Stimulated activated memory B cell treated with anti-CD40 and anti-IgM and Interleukin-4, amounts not matched to agents 10 μg/mL and 1 μg/mL and 100 μg/mL, for 72 hours (primary cell): ENCODE results near the gene HMMR.
"Not testable (repeated sequence)": the region's sequence is repeated elsewhere in the genome, so short reads cannot be mapped to it uniquely, and the experiment has no call there.

Experiments
- ATAC-seq: fragments of 150-1000 bp; cut with Tn5 transposase; 2 replicates; pipeline ENCODE4 v1.10.0; 2021
- H3K27ac Mint-ChIP-seq: one replicate; pipeline ENCODE4 v1.8.0; 2022; ENCODE audit warnings: mild to moderate bottlenecking, mixed read lengths
- H3K27me3 Mint-ChIP-seq: one replicate; pipeline ENCODE4 v1.8.0; 2022; ENCODE audit warnings: mixed read lengths
- H3K36me3 Mint-ChIP-seq: one replicate; pipeline ENCODE4 v1.8.0; 2022; ENCODE audit warnings: mixed read lengths
- H3K4me1 Mint-ChIP-seq: one replicate; pipeline ENCODE4 v1.8.0; 2022; ENCODE audit warnings: mixed read lengths
- H3K4me3 Mint-ChIP-seq: one replicate; pipeline ENCODE4 v1.8.0; 2022; ENCODE audit warnings: mild to moderate bottlenecking, moderate library complexity, mixed read lengths
- H3K9me3 Mint-ChIP-seq: one replicate; pipeline ENCODE4 v1.8.0; 2022; ENCODE audit warnings: mixed read lengths

The HMMR gene

DNA sequence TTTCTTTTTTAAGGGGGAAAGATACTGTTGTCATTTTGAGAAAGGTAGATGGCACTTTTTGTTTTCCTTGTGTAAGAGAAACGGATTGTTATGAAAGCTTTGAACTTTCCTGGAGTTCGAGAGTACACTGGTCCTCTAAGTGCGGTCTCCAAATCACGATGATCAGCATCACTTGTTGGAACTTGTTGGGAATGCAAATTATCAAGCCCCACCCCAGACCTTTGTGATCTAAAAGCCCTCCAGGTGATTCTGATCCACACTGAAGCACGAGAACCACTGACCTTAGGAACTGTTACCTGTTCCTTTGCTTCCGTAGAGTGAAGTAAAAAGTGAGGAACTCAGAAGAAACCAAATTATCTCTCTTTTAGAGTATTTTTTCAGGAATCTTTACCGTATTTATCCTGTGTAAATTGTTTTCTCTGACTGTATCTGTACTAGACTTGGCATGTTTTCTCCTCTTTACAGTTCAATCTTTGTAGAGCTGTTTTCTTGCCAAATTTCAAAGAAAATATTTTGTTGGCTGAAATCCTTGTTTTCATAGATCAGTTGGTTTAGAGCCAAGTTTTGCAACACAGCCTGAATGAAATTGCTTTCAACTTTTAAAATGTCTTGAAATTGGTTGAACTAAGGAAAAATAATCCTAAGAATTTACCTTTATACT, 49.0 kb downstream of the HMMR start:
- Mint-ChIP-seq H3K9me3 (no peaks in the 10 kb centered on the region), H3K4me1 (peaks cover 33% of the 10 kb centered on the region), H3K36me3 (peaks cover 9% of the 10 kb centered on the region), H3K27ac (peak overlapping the region; percentile 69), H3K4me3 (peak overlapping the region; percentile 72), H3K27me3 (no peaks in the 10 kb centered on the region)
- ATAC-seq: no peak

DNA sequence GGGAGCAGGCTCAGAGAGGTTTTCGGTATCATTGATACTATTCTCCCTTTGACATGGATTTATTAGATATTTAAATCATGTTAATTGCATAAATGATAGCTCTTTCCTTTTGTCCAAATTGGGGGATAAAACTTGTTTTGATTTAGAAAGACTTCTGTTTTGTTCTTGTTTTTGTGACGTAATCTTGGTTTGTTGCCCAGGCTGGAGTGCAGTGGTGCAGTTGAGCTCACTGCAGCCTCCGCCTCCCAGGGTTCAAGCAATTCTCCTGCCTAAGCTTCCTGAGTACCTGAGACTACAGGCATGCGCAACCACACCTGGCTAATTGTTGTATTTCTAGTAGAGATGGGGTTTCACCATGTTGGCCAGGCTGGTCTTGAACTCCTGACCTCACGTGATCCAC, 52.1 kb downstream of the HMMR start:
- peaks cover 30% of the 10 kb centered on the region for H3K4me1 Mint-ChIP-seq
- ATAC-seq: no peak
- no peaks in the 10 kb centered on the region for H3K9me3 Mint-ChIP-seq
- no peaks in the 10 kb centered on the region for H3K27me3 Mint-ChIP-seq
- H3K4me3 Mint-ChIP-seq: no peak overlapping the region
- peaks cover 9% of the 10 kb centered on the region for H3K36me3 Mint-ChIP-seq
- no peak overlapping the region for H3K27ac Mint-ChIP-seq

DNA sequence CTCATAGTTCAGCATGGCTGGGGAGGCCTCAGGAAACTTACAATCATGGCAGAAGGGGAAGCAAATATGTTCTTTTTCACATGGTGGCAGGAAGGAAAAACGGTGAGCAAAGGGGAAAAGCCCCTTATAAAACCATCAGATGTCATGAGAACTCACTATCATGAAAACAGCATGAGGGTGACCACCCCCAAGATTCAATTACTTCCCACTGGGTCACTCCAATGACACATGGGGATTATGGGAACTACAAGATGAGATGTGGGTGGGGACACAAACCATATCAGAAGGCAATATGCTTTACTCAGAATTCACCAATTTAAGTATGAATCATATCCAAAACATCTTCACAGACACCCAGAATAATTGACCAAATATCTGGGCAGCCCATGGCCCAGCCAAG, 64.7 kb downstream of the HMMR start:
- Mint-ChIP-seq H3K9me3 (peaks cover 8% of the 10 kb centered on the region), H3K4me1 (no peaks in the 10 kb centered on the region), H3K27me3 (no peaks in the 10 kb centered on the region), H3K36me3 (peaks cover 26% of the 10 kb centered on the region), H3K27ac (no peak overlapping the region), H3K4me3 (no peak overlapping the region)
- no peak for ATAC-seq

DNA sequence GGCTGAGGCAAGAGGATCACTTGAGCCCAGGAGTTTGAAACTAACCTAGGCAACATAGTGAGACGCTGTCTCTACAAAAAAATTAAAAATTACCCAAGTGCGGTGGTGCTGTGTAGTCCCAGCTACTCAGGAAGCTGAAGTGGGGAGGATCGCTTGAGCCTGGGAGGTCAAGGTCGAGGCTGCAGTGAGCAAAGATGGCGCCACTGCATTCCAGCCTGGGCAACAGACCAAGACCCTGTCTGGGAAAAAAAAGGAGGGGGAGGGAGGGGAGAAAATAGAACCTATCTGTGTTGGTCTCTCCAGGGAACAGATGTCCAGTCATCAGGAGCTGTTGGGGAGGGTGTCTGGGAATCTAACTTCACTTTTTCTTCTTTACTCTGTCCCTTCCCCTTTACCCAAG, 69.3 kb downstream of the HMMR start:
- Mint-ChIP-seq H3K27ac (no peak overlapping the region), H3K36me3 (peaks cover 5% of the 10 kb centered on the region), H3K4me1 (no peaks in the 10 kb centered on the region), H3K4me3 (no peak overlapping the region), H3K9me3 (peaks cover 7% of the 10 kb centered on the region), H3K27me3 (peaks cover 10% of the 10 kb centered on the region)
- no peak for ATAC-seq

DNA sequence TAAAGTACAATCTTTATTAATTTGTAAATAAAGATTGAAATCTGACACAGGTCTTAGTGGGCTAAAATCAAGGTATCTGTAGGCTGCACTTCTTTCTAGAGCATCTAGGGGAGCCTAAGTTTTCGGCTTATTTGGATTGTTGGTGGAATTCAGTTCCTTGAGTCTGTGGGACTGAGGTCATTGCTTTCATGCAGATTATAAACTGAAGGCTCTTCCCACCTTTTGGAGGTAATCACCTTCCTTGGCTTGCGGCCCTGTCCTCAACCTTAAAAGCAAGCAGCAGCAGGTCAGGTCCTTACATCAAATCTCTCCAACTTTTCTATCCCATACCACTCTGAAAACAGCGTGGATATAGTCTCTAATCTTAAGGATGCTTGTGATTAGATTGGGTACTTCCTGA, 70.8 kb downstream of the HMMR start:
- no peak overlapping the region for H3K27ac Mint-ChIP-seq
- H3K27me3 Mint-ChIP-seq: peaks cover 11% of the 10 kb centered on the region
- no peaks in the 10 kb centered on the region for H3K4me1 Mint-ChIP-seq
- no peak for ATAC-seq
- no peak overlapping the region for H3K4me3 Mint-ChIP-seq
- no peaks in the 10 kb centered on the region for H3K36me3 Mint-ChIP-seq
- H3K9me3 Mint-ChIP-seq: no peaks in the 10 kb centered on the region

DNA sequence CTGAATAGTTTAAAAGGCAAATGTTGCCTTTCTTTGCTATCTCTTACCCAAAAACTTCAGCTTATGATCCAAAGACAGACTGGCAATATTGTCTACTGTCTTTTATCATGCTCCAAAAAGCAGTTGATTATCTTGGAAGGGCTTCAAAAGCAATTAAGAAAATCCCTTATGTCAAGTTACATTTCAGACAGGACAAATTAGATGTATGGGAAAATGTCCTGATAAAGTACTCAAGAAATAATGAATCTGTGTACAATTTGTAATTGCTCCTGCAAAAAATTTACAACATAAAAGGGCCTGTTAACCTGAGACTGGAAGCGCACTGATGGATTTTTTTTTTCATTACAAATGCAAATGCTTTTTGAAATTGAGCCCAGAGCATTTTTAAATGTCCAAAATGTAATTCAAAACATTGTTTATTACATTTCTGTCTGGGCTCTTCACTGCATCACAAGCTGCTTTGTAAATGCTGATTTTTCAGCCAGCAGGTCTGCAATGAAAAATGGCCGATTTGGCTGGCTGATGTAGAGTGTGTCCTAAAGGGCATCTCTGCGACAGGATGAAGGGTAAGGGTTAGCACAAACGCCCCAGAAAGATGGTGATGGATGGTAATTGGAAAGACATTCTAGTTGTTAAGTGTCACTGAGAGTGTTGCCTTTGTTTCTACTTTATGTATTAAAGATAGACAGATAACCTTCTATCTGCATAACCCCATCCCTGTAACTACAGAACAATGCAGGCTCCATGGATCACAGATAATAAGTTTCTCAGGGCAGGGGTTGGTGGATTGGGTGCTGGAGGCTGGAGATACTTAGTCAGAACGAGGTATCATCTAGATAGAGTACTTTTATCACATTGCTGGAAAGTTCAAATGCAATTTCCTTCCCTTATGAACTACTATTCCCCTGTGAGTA, 72.0 kb downstream of the HMMR start:
- no peak overlapping the region for H3K27ac Mint-ChIP-seq
- ATAC-seq: no peak
- H3K4me1 Mint-ChIP-seq: no peaks in the 10 kb centered on the region
- no peaks in the 10 kb centered on the region for H3K36me3 Mint-ChIP-seq
- H3K27me3 Mint-ChIP-seq: peaks cover 11% of the 10 kb centered on the region
- peaks cover 3% of the 10 kb centered on the region for H3K9me3 Mint-ChIP-seq
- H3K4me3 Mint-ChIP-seq: no peak overlapping the region

DNA sequence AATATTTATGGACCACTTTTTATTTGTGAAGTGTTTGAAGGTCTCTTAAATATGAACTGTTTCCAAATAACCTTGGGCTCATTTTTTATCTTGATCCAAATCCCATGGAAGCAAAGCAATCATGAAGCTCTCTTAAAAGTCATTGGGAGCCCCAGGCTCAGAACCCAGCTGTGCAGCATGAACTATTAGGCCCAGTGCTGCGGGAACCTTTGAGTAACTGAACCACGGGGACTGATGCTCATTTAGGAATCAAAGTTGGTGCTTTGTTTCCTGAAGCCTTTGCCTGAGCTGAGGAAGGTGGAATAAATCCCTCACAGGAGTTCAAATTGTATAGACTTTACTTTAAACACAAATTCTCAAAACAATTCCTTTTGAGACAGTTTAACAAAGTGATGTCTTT, 72.8 kb downstream of the HMMR start:
- no peak for ATAC-seq
- Mint-ChIP-seq H3K4me1 (no peaks in the 10 kb centered on the region), H3K27ac (no peak overlapping the region), H3K4me3 (no peak overlapping the region), H3K27me3 (peaks cover 11% of the 10 kb centered on the region), H3K9me3 (peaks cover 3% of the 10 kb centered on the region), H3K36me3 (no peaks in the 10 kb centered on the region)

DNA sequence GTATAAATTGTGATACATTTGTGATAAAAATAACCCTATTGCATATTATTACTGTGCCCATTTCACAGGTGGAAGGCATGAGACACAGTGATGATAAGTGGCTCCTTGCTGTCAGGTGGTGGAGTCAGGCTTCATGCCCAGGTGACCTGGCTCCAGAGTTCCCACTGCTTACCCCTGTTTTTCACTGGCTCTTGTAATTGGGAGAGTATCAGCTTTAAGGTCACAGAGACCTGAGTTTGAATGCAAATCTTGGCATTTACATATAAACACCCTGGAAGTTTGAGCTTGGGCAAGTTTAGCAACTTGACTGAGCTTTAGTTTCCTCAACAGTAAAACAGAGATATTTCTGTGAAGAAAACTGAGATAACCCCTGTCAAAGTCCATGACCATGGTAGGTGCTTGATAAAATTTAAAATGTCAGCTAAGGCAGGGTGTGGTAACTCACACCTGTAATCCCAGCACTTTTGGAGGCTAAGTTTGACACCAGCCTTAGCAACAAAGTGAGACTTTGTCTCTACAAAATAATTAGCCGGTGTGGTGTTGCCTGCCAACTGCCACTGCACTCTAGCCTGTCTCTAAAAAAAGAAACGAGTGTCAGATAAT, 74.2 kb downstream of the HMMR start:
- H3K27me3 Mint-ChIP-seq: peaks cover 11% of the 10 kb centered on the region
- H3K4me3 Mint-ChIP-seq: no peak overlapping the region
- H3K27ac Mint-ChIP-seq: no peak overlapping the region
- no peak for ATAC-seq
- H3K9me3 Mint-ChIP-seq: peaks cover 3% of the 10 kb centered on the region
- H3K36me3 Mint-ChIP-seq: no peaks in the 10 kb centered on the region
- no peaks in the 10 kb centered on the region for H3K4me1 Mint-ChIP-seq

DNA sequence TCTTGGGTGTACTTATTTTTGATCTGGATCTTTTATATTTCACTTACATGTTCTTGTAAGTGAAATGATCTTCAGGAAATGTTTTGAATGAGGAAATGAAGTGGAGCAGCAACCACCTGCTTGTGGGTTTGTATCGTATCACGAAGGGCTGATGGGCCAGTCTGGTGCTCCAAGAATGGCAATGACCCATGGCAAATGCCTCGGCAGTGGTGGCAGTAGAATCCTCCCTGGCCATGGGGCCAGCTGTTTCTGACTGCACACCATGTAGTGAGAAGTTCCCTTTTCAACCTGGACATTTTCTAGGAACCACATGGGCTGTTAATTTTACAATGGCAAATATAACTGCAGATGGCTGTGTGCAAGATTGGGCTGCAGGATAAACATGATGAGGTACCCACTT, 74.9 kb downstream of the HMMR start:
- Mint-ChIP-seq H3K4me3 (no peak overlapping the region), H3K4me1 (no peaks in the 10 kb centered on the region), H3K27ac (no peak overlapping the region), H3K36me3 (no peaks in the 10 kb centered on the region), H3K27me3 (peaks cover 11% of the 10 kb centered on the region), H3K9me3 (peaks cover 3% of the 10 kb centered on the region)
- ATAC-seq: no peak

DNA sequence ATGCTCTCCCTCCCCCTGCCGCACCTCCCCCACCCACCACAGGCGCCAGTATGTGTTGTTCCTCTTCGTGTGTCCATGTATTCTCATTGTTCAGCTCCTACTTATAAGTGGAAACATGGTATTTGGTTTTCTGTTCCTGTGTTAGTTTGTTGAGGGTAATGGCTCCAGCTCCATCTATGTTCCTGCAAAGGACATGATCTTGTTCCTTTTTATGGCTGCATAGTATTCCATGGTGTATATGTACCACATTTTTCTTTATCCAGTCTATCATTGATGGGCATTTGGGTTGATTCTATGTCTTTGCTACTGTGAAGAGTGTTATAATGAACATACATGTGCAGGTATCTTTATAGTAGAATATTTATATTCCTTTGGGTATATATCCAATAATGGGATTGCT, 76.0 kb downstream of the HMMR start:
- peaks cover 11% of the 10 kb centered on the region for H3K27me3 Mint-ChIP-seq
- not testable (repeated sequence) for H3K9me3 Mint-ChIP-seq, H3K27ac Mint-ChIP-seq, H3K36me3 Mint-ChIP-seq, ATAC-seq, H3K4me1 Mint-ChIP-seq, H3K4me3 Mint-ChIP-seq

DNA sequence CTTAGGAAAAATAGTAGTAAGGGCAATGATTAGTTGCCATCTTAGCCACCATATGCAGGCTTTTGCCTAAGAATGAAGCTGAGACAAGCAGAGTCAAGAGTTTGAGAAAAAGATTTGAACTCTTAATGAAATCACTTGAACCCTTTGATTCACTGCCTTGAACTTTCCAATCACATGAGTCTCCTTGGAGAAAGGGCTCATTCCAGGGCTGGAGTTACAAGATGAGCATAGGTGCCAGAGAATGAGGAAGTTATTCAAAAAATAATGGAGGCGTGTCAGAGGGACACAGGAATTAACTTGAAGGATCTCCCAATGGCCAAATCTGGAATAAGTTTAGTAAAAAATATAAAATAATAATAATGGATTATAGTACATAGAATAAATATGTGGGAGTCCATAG, 80.3 kb downstream of the HMMR start:
- peaks cover 3% of the 10 kb centered on the region for H3K9me3 Mint-ChIP-seq
- no peaks in the 10 kb centered on the region for H3K36me3 Mint-ChIP-seq
- peaks cover 9% of the 10 kb centered on the region for H3K27me3 Mint-ChIP-seq
- ATAC-seq: no peak
- no peaks in the 10 kb centered on the region for H3K4me1 Mint-ChIP-seq
- no peak overlapping the region for H3K4me3 Mint-ChIP-seq
- H3K27ac Mint-ChIP-seq: no peak overlapping the region
